ENCODE measurements around the gene TMEM203. TPM values are rescaled to one million over a fixed set of nuclear protein-coding genes. Genes with fewer than 3 reads are reported as not detected.

The TMEM203 gene
- total RNA-seq, 1 donor from 2014 or later, result 40.3 TPM

- no peaks in the 10 kb centered on the region for H3K36me3 ChIP-seq (ENCODE audit: control insufficient read depth, insufficient read depth, low read length)
- H3K4me3 ChIP-seq (ENCODE audit: low read depth, low read length), result no peak overlapping the region
- no peak for DNase-seq (ENCODE audit: low read depth)
- no peaks in the 10 kb centered on the region for H3K27me3 ChIP-seq (ENCODE audit: control insufficient read depth, insufficient read depth, low read length)
- TF ChIP-seq CTCF (IDR thresholded peaks at IDR 0.05; ENCODE audit: insufficient read depth, low read length, poor library complexity, severe bottlenecking), result no peak
These were observed 13.4 kb upstream of the TMEM203 start for GRCh38 chr9:137218754-137219271.

- Histone ChIP-seq H3K4me3 (ENCODE audit: low read depth, low read length) (no peak overlapping the region), H3K36me3 (ENCODE audit: control insufficient read depth, insufficient read depth, low read length) (no peaks in the 10 kb centered on the region), H3K27me3 (ENCODE audit: control insufficient read depth, insufficient read depth, low read length) (no peaks in the 10 kb centered on the region)
- no peak for DNase-seq (ENCODE audit: low read depth)
- TF ChIP-seq CTCF (IDR thresholded peaks at IDR 0.05; ENCODE audit: insufficient read depth, low read length, poor library complexity, severe bottlenecking), result no peak
These were observed 12.8 kb upstream of the TMEM203 start for GRCh38 chr9:137218212-137218753.

- Histone ChIP-seq H3K4me3 (ENCODE audit: low read depth, low read length) (no peak overlapping the region), H3K36me3 (ENCODE audit: control insufficient read depth, insufficient read depth, low read length) (no peaks in the 10 kb centered on the region), H3K27me3 (ENCODE audit: control insufficient read depth, insufficient read depth, low read length) (no peaks in the 10 kb centered on the region)
- no peak for DNase-seq (ENCODE audit: low read depth)
- no peak for TF ChIP-seq CTCF (IDR thresholded peaks at IDR 0.05; ENCODE audit: insufficient read depth, low read length, poor library complexity, severe bottlenecking)
These were observed 12.1 kb upstream of the TMEM203 start for GRCh38 chr9:137217276-137218211.

GRCh38 chr9:137216188-137216965, 10.9 kb upstream of the TMEM203 start:
- no peak for DNase-seq (ENCODE audit: low read depth)
- no peaks in the 10 kb centered on the region for H3K36me3 ChIP-seq (ENCODE audit: control insufficient read depth, insufficient read depth, low read length)
- TF ChIP-seq CTCF (IDR thresholded peaks at IDR 0.05; ENCODE audit: insufficient read depth, low read length, poor library complexity, severe bottlenecking), result no peak
- H3K4me3 ChIP-seq (ENCODE audit: low read depth, low read length), result no peak overlapping the region
- no peaks in the 10 kb centered on the region for H3K27me3 ChIP-seq (ENCODE audit: control insufficient read depth, insufficient read depth, low read length)

- DNase-seq (ENCODE audit: low read depth), result no peak
- Histone ChIP-seq H3K4me3 (ENCODE audit: low read depth, low read length) (no peak overlapping the region), H3K36me3 (ENCODE audit: control insufficient read depth, insufficient read depth, low read length) (no peaks in the 10 kb centered on the region), H3K27me3 (ENCODE audit: control insufficient read depth, insufficient read depth, low read length) (no peaks in the 10 kb centered on the region)
- no peak for TF ChIP-seq CTCF (IDR thresholded peaks at IDR 0.05; ENCODE audit: insufficient read depth, low read length, poor library complexity, severe bottlenecking)
These were observed 9.9 kb upstream of the TMEM203 start for GRCh38 chr9:137215196-137215986.
